Gastrocnemius medialis (tissue), 4 donors: Measurements from ENCODE around the gene IL18. TPM values are rescaled to one million over a fixed set of nuclear protein-coding genes. Genes with fewer than 3 reads are reported as not detected.

Experiments
- ATAC-seq, 2 donors: fragments of 150-250 bp; one replicate each; pipeline ENCODE4 v1.9.1; 2016
- DNase-seq, 2 donors: peaks; one replicate each; pipeline ENCODE4 v3.0.0-alpha.2; 2019
- H3K27ac ChIP-seq, 4 donors: fragments of 200-600 bp; sonication (generic); 1 replicate in 1 of 4; 2 replicates in 3 of 4; pipeline ENCODE4 v1.5.1; 2016 to 2018; ENCODE audit warnings: mild to moderate bottlenecking in 2 of 4, moderate library complexity in 1 of 4
- H3K27me3 ChIP-seq, 3 donors: fragments of 200-600 bp; sonication (generic) in 2 of 3; 1 replicate in 1 of 3; 2 replicates in 2 of 3; pipeline versions ENCODE4 v1.5.1 to v1.6.0; 2016 to 2019; ENCODE audit warnings: mild to moderate bottlenecking in 1 of 3, moderate library complexity in 1 of 3
- H3K36me3 ChIP-seq, 2 donors: fragments of 200-600 bp; sonication (generic) in 1 of 2; one replicate each; pipeline ENCODE4 v1.5.1; 2017 to 2018
- H3K4me1 ChIP-seq, 2 donors: fragments of 200-600 bp; sonication (generic) in 1 of 2; one replicate each; pipeline ENCODE4 v1.5.1; 2016 to 2017; ENCODE audit warnings: mild to moderate bottlenecking in 2 of 2
- H3K4me3 ChIP-seq, 4 donors: fragments of 200-600 bp; sonication (generic) in 3 of 4; 1 replicate in 1 of 4; 2 replicates in 3 of 4; pipeline ENCODE4 v1.5.1; 2016 to 2019; ENCODE audit warnings: mild to moderate bottlenecking in 2 of 4
- H3K9me3 ChIP-seq, 3 donors: fragments of 200-600 bp; sonication (generic) in 2 of 3; 1 replicate in 1 of 3; 2 replicates in 2 of 3; pipeline ENCODE4 v1.5.1; 2016 to 2019
- POLR2A ChIP-seq, 2 donors: fragments of 450-650 bp; IDR thresholded peaks; one replicate each; pipeline ENCODE4 v1.6.1; 2017; ENCODE audit warnings: antibody characterized with exemption in 2 of 2, mild to moderate bottlenecking in 2 of 2, moderate library complexity in 2 of 2
- in situ Hi-C, 4 donors: fragments of 200-750 bp; cut with MboI; loops; one replicate each; pipeline versions ENCODE4 v1.15.0 to v1.8.0; 2017; ENCODE audit warnings: low sequenced_read_pairs in 4 of 4
- intact Hi-C: fragments of 100-400 bp; cut with DNase I; formaldehyde crosslinking; loops from one replicate; pipeline ENCODE4 v1.15.1; 2023; ENCODE audit warnings: low total_unique reads
- total RNA-seq, 4 donors: library from RNA; depleted of rRNA; stranded (reverse); fragments of >200 nt; gene quantifications; one replicate each; pipeline versions ENCODE4 v1.1.0 to v1.2.3, GENCODE V29; 2016
- TF ChIP-seq, protein P1 (sequence below), 5 experiments: fragments of 450-650 bp in 3 of 5; fragments of 200-600 bp in 2 of 5; sonication (generic) in 2 of 5; IDR thresholded peaks in 4 of 5; conservative IDR thresholded peaks in 1 of 5; 1 replicate in 4 of 5; 2 replicates in 1 of 5; pipeline ENCODE4 v1.5.1; 2016 to 2019; ENCODE audit warnings: antibody characterized with exemption in 5 of 5, mild to moderate bottlenecking in 3 of 5, moderate library complexity in 3 of 5

IL18 gene
- total RNA-seq, 4 donors from 2014 or later, result 0.58 to 11.7 (median 6.8) TPM

DNA sequence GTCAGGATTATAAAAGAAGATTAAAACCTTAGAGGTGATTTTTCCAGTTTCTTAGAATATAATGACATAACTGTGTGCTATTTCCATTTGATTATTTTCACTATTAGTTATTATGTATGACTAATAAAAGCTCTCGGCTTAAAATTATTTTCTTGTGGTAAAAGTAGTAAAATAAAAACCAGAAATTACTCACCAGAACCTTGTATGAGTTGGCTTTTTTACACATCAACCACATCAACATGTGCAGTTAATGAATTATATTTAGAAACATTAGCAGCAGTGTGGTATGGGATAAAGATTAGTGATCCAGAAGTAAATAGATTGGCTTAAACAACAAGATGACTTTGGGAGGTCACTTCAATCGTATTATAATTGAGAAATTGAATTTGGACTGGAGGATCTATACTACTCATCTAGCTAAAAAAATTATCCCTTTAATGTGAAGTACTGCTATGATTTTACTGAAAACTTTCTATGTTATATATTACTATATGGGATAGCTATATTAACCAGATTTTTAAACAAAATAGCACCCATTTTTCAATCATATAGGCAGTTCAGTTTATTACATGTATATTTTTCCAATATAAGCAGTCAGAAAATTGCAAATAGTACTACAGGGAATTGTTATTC is 8.6 kb upstream of the IL18 start:
- TF ChIP-seq POLR2A (IDR thresholded peaks at IDR 0.05), result no peak
- TF ChIP-seq, protein P1, sequence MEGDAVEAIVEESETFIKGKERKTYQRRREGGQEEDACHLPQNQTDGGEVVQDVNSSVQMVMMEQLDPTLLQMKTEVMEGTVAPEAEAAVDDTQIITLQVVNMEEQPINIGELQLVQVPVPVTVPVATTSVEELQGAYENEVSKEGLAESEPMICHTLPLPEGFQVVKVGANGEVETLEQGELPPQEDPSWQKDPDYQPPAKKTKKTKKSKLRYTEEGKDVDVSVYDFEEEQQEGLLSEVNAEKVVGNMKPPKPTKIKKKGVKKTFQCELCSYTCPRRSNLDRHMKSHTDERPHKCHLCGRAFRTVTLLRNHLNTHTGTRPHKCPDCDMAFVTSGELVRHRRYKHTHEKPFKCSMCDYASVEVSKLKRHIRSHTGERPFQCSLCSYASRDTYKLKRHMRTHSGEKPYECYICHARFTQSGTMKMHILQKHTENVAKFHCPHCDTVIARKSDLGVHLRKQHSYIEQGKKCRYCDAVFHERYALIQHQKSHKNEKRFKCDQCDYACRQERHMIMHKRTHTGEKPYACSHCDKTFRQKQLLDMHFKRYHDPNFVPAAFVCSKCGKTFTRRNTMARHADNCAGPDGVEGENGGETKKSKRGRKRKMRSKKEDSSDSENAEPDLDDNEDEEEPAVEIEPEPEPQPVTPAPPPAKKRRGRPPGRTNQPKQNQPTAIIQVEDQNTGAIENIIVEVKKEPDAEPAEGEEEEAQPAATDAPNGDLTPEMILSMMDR (IDR thresholded peaks at IDR 0.05 in 4 of 5, conservative IDR thresholded peaks at IDR 0.05 in 1 of 5), result no peak
- intact Hi-C loops (no loop called here), in situ Hi-C loops (no loop called here)
- no peaks in the 10 kb centered on the region for H3K36me3 ChIP-seq
- H3K27me3 ChIP-seq, result no peaks in the 10 kb centered on the region
- no peak for DNase-seq
- ATAC-seq, result no peak
- H3K4me1 ChIP-seq, result peaks cover 27 to 28% of the 10 kb centered on the region in 2 donors
- H3K27ac ChIP-seq, result peak overlapping the region; percentile 72 to 81 (median 74)
- no peak overlapping the region for H3K4me3 ChIP-seq
- no peaks in the 10 kb centered on the region for H3K9me3 ChIP-seq

DNA sequence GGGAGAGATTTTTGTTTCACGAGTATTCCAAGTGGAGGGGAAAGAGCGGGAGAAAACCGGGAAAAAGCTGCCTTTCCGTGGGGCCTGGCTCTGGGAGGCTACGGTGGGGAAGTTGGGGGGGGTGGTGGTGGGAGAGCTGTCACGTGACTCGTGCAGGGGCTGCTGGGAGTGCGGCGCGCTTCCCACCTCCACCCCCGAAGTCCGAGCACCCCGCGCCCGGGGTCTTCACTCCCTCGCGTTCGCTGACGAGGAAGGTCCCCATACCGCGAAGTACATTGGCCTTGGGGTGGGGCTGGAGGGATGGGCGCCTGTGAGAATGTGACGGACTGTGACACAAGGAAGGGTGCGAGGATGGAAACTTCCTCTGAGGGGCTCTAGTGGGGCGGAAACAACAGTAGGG is 3.3 kb upstream of the IL18 start, which contains the start of gene TEX12:
Gene TEX12, plus strand, starts transcription at position 228 of the 400 bp plus-strand sequence. CDS start 1,897 bp downstream, outside the sequence.
- Histone ChIP-seq H3K27me3 (no peaks in the 10 kb centered on the region), H3K36me3 (no peaks in the 10 kb centered on the region), H3K4me1 (peaks cover 11 to 29% of the 10 kb centered on the region in 2 donors), H3K27ac (no peak within 1 kb of the TSS), H3K9me3 (no peaks in the 10 kb centered on the region), H3K4me3 (no peak within 1 kb of the TSS)
- DNase-seq, result no peak
- intact Hi-C loops, result no loop called here
- no peak for ATAC-seq
- TF ChIP-seq, protein P1 (IDR thresholded peaks at IDR 0.05 in 4 of 5, conservative IDR thresholded peaks at IDR 0.05 in 1 of 5), result no peak
- no peak for TF ChIP-seq POLR2A (IDR thresholded peaks at IDR 0.05)
- in situ Hi-C loops, result no loop called here

GRCh38 chr11:112166562-112166961 is 2.7 kb upstream of the IL18 start:
- Histone ChIP-seq H3K27me3 (no peaks in the 10 kb centered on the region), H3K4me3 (no peak overlapping the region), H3K4me1 (peaks cover 16 to 30% of the 10 kb centered on the region in 2 donors), H3K36me3 (no peaks in the 10 kb centered on the region), H3K27ac (no peak overlapping the region), H3K9me3 (no peaks in the 10 kb centered on the region)
- intact Hi-C loops, result no loop called here
- in situ Hi-C loops, result no loop called here
- TF ChIP-seq, protein P1 (IDR thresholded peaks at IDR 0.05 in 4 of 5, conservative IDR thresholded peaks at IDR 0.05 in 1 of 5), result no peak
- no peak for TF ChIP-seq POLR2A (IDR thresholded peaks at IDR 0.05)
- ATAC-seq (peak in 1 of 2 donors; percentile 22), DNase-seq (no peak)

DNA sequence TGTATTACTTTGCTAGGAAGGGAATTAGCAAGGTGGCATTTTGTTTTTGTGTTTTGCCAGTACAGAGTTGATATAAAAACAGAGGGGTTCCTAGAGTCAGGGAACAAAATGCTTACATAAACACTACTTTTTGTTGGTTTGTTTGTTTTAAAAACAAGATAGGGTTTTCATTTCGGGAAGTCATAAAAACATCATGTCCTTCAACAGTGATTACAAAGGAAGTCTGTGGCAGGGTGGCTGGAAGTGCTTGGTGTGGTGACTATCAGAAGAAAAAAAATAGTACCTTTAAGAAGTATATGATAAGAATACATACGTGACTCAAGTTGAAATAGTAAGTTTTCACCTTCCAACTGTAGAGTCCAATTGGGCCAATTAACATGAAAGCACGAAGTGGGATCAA is 1.2 kb upstream of the IL18 start:
- intact Hi-C loops (no loop called here), in situ Hi-C loops (no loop called here)
- H3K4me3 ChIP-seq, result no peak overlapping the region
- no peaks in the 10 kb centered on the region for H3K27me3 ChIP-seq
- no peak for TF ChIP-seq POLR2A (IDR thresholded peaks at IDR 0.05)
- TF ChIP-seq, protein P1 (IDR thresholded peaks at IDR 0.05 in 4 of 5, conservative IDR thresholded peaks at IDR 0.05 in 1 of 5), result no peak
- no peak overlapping the region for H3K27ac ChIP-seq
- DNase-seq (no peak), ATAC-seq (no peak)
- H3K36me3 ChIP-seq, result no peaks in the 10 kb centered on the region
- peaks cover 31 to 44% of the 10 kb centered on the region in 2 donors for H3K4me1 ChIP-seq
- H3K9me3 ChIP-seq, result no peaks in the 10 kb centered on the region
